A549 (cell line): ENCODE results near the gene NEUROG2. TPM values are rescaled to one million over a fixed set of nuclear protein-coding genes. Genes with fewer than 3 reads are reported as not detected.
A peak's percentile ranks its signal among the peaks of the same experiment; 100 is the strongest.

Source experiments
- ATAC-seq, 2 experiments: fragments of 200-7000 bp in 1 of 2; fragments of >200 bp in 1 of 2; cut with Nextera tagmentation in 1 of 2; cut with Tn5 transposase in 1 of 2; 3 replicates each; pipeline versions ENCODE4 v1.8.0 to v1.9.1; 2018 to 2020; ENCODE audit warnings: mild to moderate bottlenecking in 1 of 2, moderate library complexity in 1 of 2
- CTCF ChIA-PET: fragments of 300-600 bp; sonication (Branson Sonifier 250); formaldehyde crosslinking; extraction: SDS; loops from one replicate; lab custom pipeline; 2021; ENCODE audit warnings: antibody characterized with exemption, inconsistent platforms; lab: Yijun Ruan, JAX
- POLR2A ChIA-PET: fragments of 350-600 bp; formaldehyde crosslinking; extraction: SDS; loops from one replicate; lab custom pipeline; 2021; ENCODE audit warnings: antibody characterized with exemption, inconsistent platforms; lab: Yijun Ruan, JAX
- DNase-seq, 2 experiments: peaks; one replicate each; pipeline versions ENCODE4 v3.0.0 to v3.0.0-alpha.2; 2011 to 2016; ENCODE audit warnings: low read depth in 1 of 2, low spot score in 1 of 2
- FAIRE-seq: peaks from 2 replicates; lab custom pipeline; 2011; peaks lifted over from hg19 to GRCh38; lab: Jason Lieb, UNC
- H3K27ac ChIP-seq, 2 experiments: fragments of >200 bp; sonication (Bioruptor Twin); formaldehyde crosslinking; 3 replicates each; pipeline ENCODE4 v1.5.1; 2016 to 2017
- H3K4me1 ChIP-seq: fragments of >200 bp; sonication (Bioruptor Twin); formaldehyde crosslinking; 3 replicates; pipeline ENCODE4 v1.6.1; 2016
- H3K4me2 ChIP-seq: fragments of >200 bp; sonication (Bioruptor Twin); formaldehyde crosslinking; 3 replicates; pipeline ENCODE4 v1.6.1; 2016
- H3K4me3 ChIP-seq: fragments of >200 bp; sonication (Bioruptor Twin); formaldehyde crosslinking; 3 replicates; pipeline ENCODE4 v1.5.1; 2016
- H3K9me3 ChIP-seq: fragments of >200 bp; sonication (Bioruptor Twin); formaldehyde crosslinking; 3 replicates; pipeline ENCODE4 v1.6.1; 2016
- CBX8 ChIP-seq: fragments of 200-600 bp; sonication (generic); IDR thresholded peaks from 2 replicates; pipeline ENCODE4 v1.6.1; 2016
- CTCF ChIP-seq: fragments of >200 bp; sonication (Bioruptor Twin); formaldehyde crosslinking; IDR thresholded peaks from 3 replicates; pipeline ENCODE4 v1.5.1; 2016
- E2F6 ChIP-seq: IDR thresholded peaks from 2 replicates; pipeline ENCODE4 v1.6.1; 2012; ENCODE audit warnings: low read depth, borderline replicate concordance
- FOSB ChIP-seq: fragments of 250-450 bp; sonication (Bioruptor Pico); IDR thresholded peaks from 2 replicates; pipeline ENCODE4 v1.5.0; 2020; ENCODE audit warnings: mild to moderate bottlenecking, moderate library complexity
- HDAC2 ChIP-seq: fragments of 200-600 bp; sonication (generic); IDR thresholded peaks from 2 replicates; pipeline ENCODE4 v1.6.1; 2016
- KDM1A ChIP-seq: fragments of 200-600 bp; sonication (generic); IDR thresholded peaks from 2 replicates; pipeline ENCODE4 v1.6.1; 2016; ENCODE audit warnings: low read depth, mild to moderate bottlenecking
- MAX ChIP-seq: IDR thresholded peaks from 2 replicates; pipeline ENCODE4 v1.6.1; 2012
- RNF2 ChIP-seq: fragments of 200-600 bp; sonication (generic); IDR thresholded peaks from 2 replicates; pipeline ENCODE4 v1.6.1; 2016; ENCODE audit warnings: low read depth, mild to moderate bottlenecking, antibody characterized with exemption, moderate library complexity, borderline replicate concordance
- TP53 ChIP-seq: fragments of 250-450 bp; sonication (Bioruptor Pico); IDR thresholded peaks from 2 replicates; pipeline ENCODE4 v1.5.0; 2021; ENCODE audit warnings: mild to moderate bottlenecking, moderate library complexity
- WGBS: methylation state at CpG from one replicate; pipeline ENCODE4 v1.1.6; 2017; ENCODE audit errors: missing lambda C conversion rate; 5-methylcytosine and 5-hydroxymethylcytosine counted together
- polyA plus RNA-seq, 4 experiments: library from polyadenylated mRNA; depleted of rRNA in 3 of 4; stranded (reverse); fragments of >200 nt; fragmentation: RNase III in 1 of 4; extraction: RNeasy Plus Mini Kit Qiagen cat#74134 plus additional on column Dnase treatment in 1 of 4; gene quantifications; 2 replicates in 3 of 4; 3 replicates in 1 of 4; pipeline ENCODE4 v1.2.3, GENCODE V29; 2011 to 2017

The NEUROG2 gene
- polyA plus RNA-seq, 2 of the 4 experiments (the other 2 are of a cell fraction) = not detected

- Histone ChIP-seq H3K4me3 (peak overlapping the region; percentile 59), H3K27ac (no peak overlapping the region), H3K4me2 (peak overlapping the region; percentile 100), H3K9me3 (peaks cover 12% of the 10 kb centered on the region), H3K4me1 (peaks cover 22% of the 10 kb centered on the region; the same call in 2 of the 3 replicates)
- no peak for FAIRE-seq
- CTCF ChIA-PET = interaction anchor here (1.0 to 1.5 kb wide), 2 partner anchors 88 to 189 kb away, joined by 3 to 6 read pairs; no protein-coding TSS in a partner anchor
- peak; percentile 21 to 24; a peak in 4 of 6 replicates for ATAC-seq
- TF ChIP-seq TP53 (CRISPR knock-in tag) (no peak), CBX8 (peak; percentile 94), RNF2 (peak; percentile 74; the same call in 1 of the 2 replicates)
- POLR2A ChIA-PET = no interaction called here
- 0% methylated on average over 14 of the region's 55 CpGs for WGBS
- DNase-seq = no peak
Measured at GRCh38 chr4:112516471-112517066, 589 bp upstream of the NEUROG2 start.

- H3K27ac ChIP-seq = no peak overlapping the region
- FAIRE-seq (no peak), DNase-seq (peak in 1 of 2 experiments; percentile 27), ATAC-seq (peak; percentile 57 to 76)
- H3K9me3 ChIP-seq = peaks cover 12% of the 10 kb centered on the region
- H3K4me2 ChIP-seq = peak overlapping the region; percentile 100
- ChIA-PET CTCF (interaction anchor here (0.6 to 1.5 kb wide), 2 partner anchors 9 to 90 kb away, joined by 3 to 6 read pairs; no protein-coding TSS in a partner anchor), POLR2A (no interaction called here)
- peaks cover 22% of the 10 kb centered on the region; the same call in 2 of the 3 replicates for H3K4me1 ChIP-seq
- H3K4me3 ChIP-seq = peak overlapping the region; percentile 59
- 0% methylated on average over 11 of the region's 96 CpGs for WGBS
- TF ChIP-seq RNF2 = peak; percentile 79; the same call in 1 of the 2 replicates
- TF ChIP-seq E2F6 = peak; percentile 42; the same call in 1 of the 2 replicates
- no peak for TF ChIP-seq FOSB (CRISPR knock-in tag)
- peak; percentile 67; the same call in 1 of the 2 replicates for TF ChIP-seq HDAC2
- TF ChIP-seq, all 56 proteins: peak for 3
Measured at GRCh38 chr4:112515198-112516065, 548 bp downstream of the NEUROG2 start.

- ATAC-seq = peak; percentile 45 to 50; a peak in 5 of 6 replicates
- DNase-seq = peak in 1 of 2 experiments; percentile 21
- ChIA-PET CTCF (interaction anchor here (0.6 to 1.5 kb wide), 3 partner anchors 10 to 90 kb away, joined by 3 to 6 read pairs (median 3); no protein-coding TSS in a partner anchor), POLR2A (no interaction called here)
- peaks cover 6% of the 10 kb centered on the region for H3K9me3 ChIP-seq
- FAIRE-seq = no peak
- WGBS = 22% methylated on average over 7 of the region's 52 CpGs
- H3K4me1 ChIP-seq = peaks cover 24% of the 10 kb centered on the region; the same call in 2 of the 3 replicates
- H3K4me3 ChIP-seq = peak overlapping the region; percentile 59
- TF ChIP-seq CTCF (no peak), MAX (peak; percentile 70)
- no peak overlapping the region for H3K27ac ChIP-seq
- H3K4me2 ChIP-seq = peak overlapping the region; percentile 100
Measured at GRCh38 chr4:112514647-112515197, 1.3 kb downstream of the NEUROG2 start.

GRCh38 chr4:112513971-112514646, 1.9 kb downstream of the NEUROG2 start:
- H3K4me3 ChIP-seq = peak overlapping the region; percentile 59
- DNase-seq = no peak
- POLR2A ChIA-PET = no interaction called here

More at GRCh38 chr4:112513971-112514646, 1.9 kb downstream of the NEUROG2 start:
- no peaks in the 10 kb centered on the region for H3K9me3 ChIP-seq
- peaks cover 25% of the 10 kb centered on the region; the same call in 2 of the 3 replicates for H3K4me1 ChIP-seq
- TF ChIP-seq KDM1A = no peak
- TF ChIP-seq CBX8 = 0 out of 2 replicates have a peak, but pooled peaks have one; percentile 36
- 2% methylated on average over 15 of the region's 15 CpGs for WGBS
- CTCF ChIA-PET = interaction anchor here (0.6 kb wide), 1 partner anchor 23 kb away, joined by 3 read pairs; no protein-coding TSS in a partner anchor
- H3K4me2 ChIP-seq = peak overlapping the region; percentile 100
- H3K27ac ChIP-seq = no peak overlapping the region
- FAIRE-seq (no peak), ATAC-seq (no peak)
